Trophoblast cell (in vitro differentiated cells and primary cell): ENCODE results near the gene POU1F1.

Experiments used
- DNase-seq, 2 donors: peaks; one replicate each; pipeline ENCODE4 v3.0.0-alpha.2; 2016
- H2AFZ ChIP-seq: 2 replicates; pipeline ENCODE4 v1.6.1; 2013; ENCODE audit warnings: low read length, moderate library complexity, mild to moderate bottlenecking; ENCODE audit not compliant: insufficient read depth, poor library complexity
- H2AK5ac ChIP-seq: 2 replicates; pipeline ENCODE4 v1.6.1; 2013; ENCODE audit warnings: mild to moderate bottlenecking, low read length
- H2BK120ac ChIP-seq: 2 replicates; pipeline ENCODE4 v1.6.1; 2013; ENCODE audit warnings: low read length, mild to moderate bottlenecking, moderate library complexity; ENCODE audit not compliant: insufficient read depth, poor library complexity
- H2BK12ac ChIP-seq: 2 replicates; pipeline ENCODE4 v1.6.1; 2013; ENCODE audit warnings: mild to moderate bottlenecking, low read length, moderate library complexity
- H2BK5ac ChIP-seq: 2 replicates; pipeline ENCODE4 v1.6.1; 2013; ENCODE audit warnings: low read length, low read depth, moderate library complexity, mild to moderate bottlenecking; ENCODE audit not compliant: poor library complexity
- H3K14ac ChIP-seq: 2 replicates; pipeline ENCODE4 v1.6.1; 2013; ENCODE audit warnings: mild to moderate bottlenecking, low read length
- H3K18ac ChIP-seq: 2 replicates; pipeline ENCODE4 v1.6.1; 2013; ENCODE audit warnings: mild to moderate bottlenecking, low read length
- H3K23ac ChIP-seq: 2 replicates; pipeline ENCODE4 v1.6.1; 2013; ENCODE audit warnings: low read length
- H3K27ac ChIP-seq: 2 replicates; pipeline ENCODE4 v1.5.1; 2013; ENCODE audit warnings: low read depth, mild to moderate bottlenecking, inconsistent platforms, low read length, moderate library complexity
- H3K27me3 ChIP-seq: 2 replicates; pipeline ENCODE4 v1.6.1; 2013; ENCODE audit warnings: inconsistent platforms, mild to moderate bottlenecking, low read length, moderate library complexity; ENCODE audit not compliant: insufficient read depth
- H3K36me3 ChIP-seq, 2 experiments: 1 replicate in 1 of 2; 2 replicates in 1 of 2; pipeline ENCODE4 v1.6.1; 2013; ENCODE audit warnings: low read length in 2 of 2, mild to moderate bottlenecking in 2 of 2, moderate library complexity in 1 of 2; ENCODE audit not compliant: insufficient read depth in 2 of 2, control insufficient read depth in 1 of 2
- H3K4ac ChIP-seq: 2 replicates; pipeline ENCODE4 v1.6.1; 2013; ENCODE audit warnings: low read depth, mild to moderate bottlenecking, low read length, moderate library complexity
- H3K4me1 ChIP-seq, 2 experiments: 1 replicate in 1 of 2; 2 replicates in 1 of 2; pipeline ENCODE4 v1.6.1; 2013; ENCODE audit warnings: low read length in 2 of 2, mild to moderate bottlenecking in 2 of 2, moderate library complexity in 1 of 2; ENCODE audit not compliant: insufficient read depth in 2 of 2, control insufficient read depth in 1 of 2
- H3K4me2 ChIP-seq: 2 replicates; pipeline ENCODE4 v1.6.1; 2013; ENCODE audit warnings: inconsistent platforms, mild to moderate bottlenecking, low read length, moderate library complexity
- H3K4me3 ChIP-seq: 2 replicates; pipeline ENCODE4 v1.5.1; 2013; ENCODE audit warnings: mild to moderate bottlenecking, low read depth, low read length, inconsistent platforms
- H3K79me1 ChIP-seq: one replicate; pipeline ENCODE4 v1.6.1; 2013; ENCODE audit warnings: low read length
- H3K79me2 ChIP-seq: 2 replicates; pipeline ENCODE4 v1.6.1; 2013; ENCODE audit warnings: low read length, mild to moderate bottlenecking; ENCODE audit not compliant: control insufficient read depth, insufficient read depth, poor library complexity
- H3K9ac ChIP-seq: 2 replicates; pipeline ENCODE4 v1.6.1; 2013; ENCODE audit warnings: mild to moderate bottlenecking, low read length
- H3K9me3 ChIP-seq: 2 replicates; pipeline ENCODE4 v1.6.1; 2013; ENCODE audit warnings: low read depth, mild to moderate bottlenecking, control low read depth, inconsistent platforms, low read length; ENCODE audit not compliant: insufficient read depth
- H4K12ac ChIP-seq: 2 replicates; pipeline ENCODE4 v1.6.1; 2013; ENCODE audit warnings: low read depth, mild to moderate bottlenecking, low read length, moderate library complexity
- H4K8ac ChIP-seq: 2 replicates; pipeline ENCODE4 v1.6.1; 2013; ENCODE audit warnings: low read depth, mild to moderate bottlenecking, low read length, moderate library complexity
- H4K91ac ChIP-seq: one replicate; pipeline ENCODE4 v1.6.1; 2013; ENCODE audit warnings: low read depth, mild to moderate bottlenecking, low read length, moderate library complexity
- WGBS: extraction: QIAGEN DNeasy Blood & Tissue Kit; methylation state at CpG from one replicate; pipeline ENCODE4 v1.1.7; 2013; ENCODE audit warnings: missing lambda C conversion rate; ENCODE audit not compliant: insufficient read length, insufficient coverage; ENCODE audit errors: extremely low coverage; 5-methylcytosine and 5-hydroxymethylcytosine counted together

POU1F1 gene

GRCh38 chr3:87247430-87247773, 29.0 kb downstream of the POU1F1 start:
- DNase-seq, result no peak
- H4K8ac ChIP-seq, result no peak overlapping the region
- H3K79me2 ChIP-seq, result no peaks in the 10 kb centered on the region
- H4K12ac ChIP-seq, result no peak overlapping the region
- H3K4ac ChIP-seq, result no peak overlapping the region
- no peak overlapping the region for H4K91ac ChIP-seq
- no peak overlapping the region for H2AK5ac ChIP-seq
- no peak overlapping the region for H2BK120ac ChIP-seq
- H2AFZ ChIP-seq, result no peak overlapping the region
- no peak overlapping the region for H3K27ac ChIP-seq
- no peak overlapping the region for H3K4me3 ChIP-seq
- no peak overlapping the region for H3K4me2 ChIP-seq
- no peak overlapping the region for H2BK5ac ChIP-seq
- no peaks in the 10 kb centered on the region for H3K27me3 ChIP-seq
- H2BK12ac ChIP-seq, result no peak overlapping the region
- no peak overlapping the region for H3K9ac ChIP-seq
- no peak overlapping the region for H3K18ac ChIP-seq
- H3K9me3 ChIP-seq, result no peaks in the 10 kb centered on the region
- no peak overlapping the region for H3K14ac ChIP-seq
- H3K36me3 ChIP-seq, result peaks cover 2% of the 10 kb centered on the region in 2 experiments
- no peaks in the 10 kb centered on the region for H3K79me1 ChIP-seq
- no CpG with 5 or more reads among the region's 1 CpG for WGBS
- H3K23ac ChIP-seq, result no peak overlapping the region
- no peaks in the 10 kb centered on the region for H3K4me1 ChIP-seq

DNA sequence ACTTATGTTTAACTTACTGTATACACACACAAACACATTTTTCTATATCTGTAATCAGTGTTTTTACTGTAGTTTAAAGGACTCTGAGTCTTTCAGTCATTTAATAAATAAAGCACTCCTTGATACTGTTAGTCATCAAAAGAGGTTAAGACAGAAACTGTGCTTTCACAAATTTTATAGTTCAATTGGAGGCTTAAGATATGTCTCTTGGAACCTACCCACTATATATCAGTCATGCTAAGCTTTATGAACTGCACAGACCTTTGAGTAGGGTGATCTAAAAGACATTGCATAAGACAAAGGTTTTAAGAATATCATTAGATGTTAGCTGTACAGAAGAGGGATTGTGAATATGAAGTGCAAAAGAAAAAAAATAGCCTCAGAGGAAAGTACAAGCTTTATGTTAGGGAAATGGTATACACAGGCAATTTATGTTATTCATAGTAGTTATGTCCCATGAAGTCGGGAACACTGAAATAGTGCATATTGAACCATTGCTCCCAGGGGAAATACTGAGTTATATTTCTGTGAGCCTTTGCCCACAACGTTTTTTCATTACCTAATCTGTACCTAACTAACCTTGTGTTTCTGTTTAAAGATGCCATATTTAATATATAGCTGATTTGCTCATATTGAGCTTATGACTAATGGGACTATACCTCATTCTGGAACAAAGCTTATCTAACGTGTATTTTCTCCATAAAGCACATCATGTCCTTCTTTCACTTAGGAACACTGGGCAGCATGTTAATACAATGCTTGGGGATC, 29.5 kb downstream of the POU1F1 start:
- Histone ChIP-seq H3K4ac (no peak overlapping the region), H3K9ac (no peak overlapping the region), H3K79me1 (no peaks in the 10 kb centered on the region), H3K36me3 (peaks cover 2% of the 10 kb centered on the region in 2 experiments), H3K79me2 (no peaks in the 10 kb centered on the region), H4K91ac (no peak overlapping the region), H2AK5ac (no peak overlapping the region), H3K9me3 (no peaks in the 10 kb centered on the region), H2BK5ac (no peak overlapping the region), H2BK120ac (no peak overlapping the region), H2AFZ (no peak overlapping the region), H4K12ac (no peak overlapping the region), H3K4me1 (no peaks in the 10 kb centered on the region), H3K27me3 (no peaks in the 10 kb centered on the region), H3K18ac (no peak overlapping the region), H3K4me2 (no peak overlapping the region), H3K14ac (no peak overlapping the region), H3K23ac (no peak overlapping the region), H4K8ac (no peak overlapping the region), H3K27ac (no peak overlapping the region), H2BK12ac (no peak overlapping the region), H3K4me3 (no peak overlapping the region)
- no CpG with 5 or more reads among the region's 3 CpGs for WGBS
- DNase-seq, result no peak

DNA sequence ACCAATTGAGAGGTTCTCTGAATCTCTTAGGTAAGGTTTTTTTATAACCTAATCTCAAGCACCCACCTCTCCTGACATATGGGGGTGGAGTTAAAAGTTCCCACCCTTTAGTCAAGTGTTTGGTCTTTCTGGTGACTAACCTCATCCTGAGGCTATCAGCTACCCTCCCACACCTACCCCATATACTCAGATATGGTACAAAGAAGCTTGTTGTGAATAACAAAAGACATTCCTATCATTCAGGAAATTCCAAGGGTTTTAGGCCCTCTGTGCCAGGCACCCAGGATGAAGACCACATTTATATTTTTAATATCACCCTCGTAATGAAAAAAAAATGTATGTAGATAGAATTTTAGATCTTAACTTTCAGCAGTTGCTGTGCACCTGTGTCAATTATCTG, 40.3 kb downstream of the POU1F1 start:
- no CpG with 5 or more reads among the region's 1 CpG for WGBS
- Histone ChIP-seq H3K9me3 (no peaks in the 10 kb centered on the region), H3K79me1 (no peaks in the 10 kb centered on the region), H2AK5ac (no peak overlapping the region), H3K4ac (no peak overlapping the region), H4K8ac (no peak overlapping the region), H4K12ac (no peak overlapping the region), H3K4me2 (no peak overlapping the region), H2BK120ac (no peak overlapping the region), H3K23ac (no peak overlapping the region), H2BK5ac (no peak overlapping the region), H3K4me1 (no peaks in the 10 kb centered on the region), H3K18ac (no peak overlapping the region), H2AFZ (no peak overlapping the region), H3K9ac (no peak overlapping the region), H3K36me3 (peaks cover 3% of the 10 kb centered on the region in 2 experiments), H3K79me2 (no peaks in the 10 kb centered on the region), H3K4me3 (no peak overlapping the region), H2BK12ac (no peak overlapping the region), H3K14ac (no peak overlapping the region), H4K91ac (no peak overlapping the region), H3K27ac (no peak overlapping the region), H3K27me3 (no peaks in the 10 kb centered on the region)
- no peak for DNase-seq

- H3K36me3 ChIP-seq, result peaks cover 0 to 3% of the 10 kb centered on the region in 2 experiments
- no peak overlapping the region for H2AFZ ChIP-seq
- H3K27me3 ChIP-seq, result no peaks in the 10 kb centered on the region
- no peaks in the 10 kb centered on the region for H3K9me3 ChIP-seq
- H2AK5ac ChIP-seq, result no peak overlapping the region
- no peak overlapping the region for H3K14ac ChIP-seq
- H3K79me1 ChIP-seq, result no peaks in the 10 kb centered on the region
- H3K4ac ChIP-seq, result peak overlapping the region; percentile 64
- H3K4me3 ChIP-seq, result no peak overlapping the region
- no peak overlapping the region for H3K18ac ChIP-seq
- no peak overlapping the region for H3K4me2 ChIP-seq
- no peak overlapping the region for H3K27ac ChIP-seq
- H2BK5ac ChIP-seq, result no peak overlapping the region
- no peak overlapping the region for H3K23ac ChIP-seq
- no peak overlapping the region for H4K91ac ChIP-seq
- H4K12ac ChIP-seq, result no peak overlapping the region
- no peak overlapping the region for H3K9ac ChIP-seq
- no peak overlapping the region for H4K8ac ChIP-seq
- DNase-seq, result no peak
- H3K79me2 ChIP-seq, result no peaks in the 10 kb centered on the region
- H2BK120ac ChIP-seq, result no peak overlapping the region
- WGBS, result no CpG with 5 or more reads among the region's 1 CpG
- no peaks in the 10 kb centered on the region for H3K4me1 ChIP-seq
- H2BK12ac ChIP-seq, result no peak overlapping the region
Measured at GRCh38 chr3:87233805-87234204, 42.6 kb downstream of the POU1F1 start.
